Fibroblast of upper back skin (primary cell): Measurements from ENCODE around the gene C1orf174.

Source experiments
- DNase-seq: peaks from one replicate; pipeline ENCODE4 v3.0.0-alpha.2; 2013

C1orf174 gene

GRCh38 chr1:3893190-3893589 lies 6.9 kb downstream of the C1orf174 start:
- no peak for DNase-seq

DNA sequence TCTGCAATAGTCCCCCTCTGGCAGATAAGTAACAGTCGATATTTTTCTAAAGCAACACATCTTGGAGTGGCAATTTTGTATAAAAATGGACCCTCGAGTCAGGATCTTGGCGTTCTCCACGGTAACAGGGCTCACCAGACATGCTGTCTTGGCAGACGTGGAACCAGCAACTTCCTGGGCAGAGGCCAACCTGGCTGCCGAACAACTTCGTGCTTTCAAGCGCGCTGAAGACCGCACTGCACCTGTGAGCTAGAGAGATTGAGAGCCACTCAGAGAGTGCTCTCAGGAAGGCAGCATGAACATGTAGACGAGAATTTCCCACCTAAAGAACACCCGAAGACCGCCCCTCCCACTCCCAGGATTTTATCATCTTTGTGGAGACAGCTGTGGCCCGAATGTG lies 7.3 kb downstream of the C1orf174 start:
- DNase-seq: no peak

GRCh38 chr1:3891329-3891865 lies 8.7 kb downstream of the C1orf174 start:
- DNase-seq: no peak

GRCh38 chr1:3890389-3891328 lies 9.4 kb downstream of the C1orf174 start:
- no peak for DNase-seq

DNA sequence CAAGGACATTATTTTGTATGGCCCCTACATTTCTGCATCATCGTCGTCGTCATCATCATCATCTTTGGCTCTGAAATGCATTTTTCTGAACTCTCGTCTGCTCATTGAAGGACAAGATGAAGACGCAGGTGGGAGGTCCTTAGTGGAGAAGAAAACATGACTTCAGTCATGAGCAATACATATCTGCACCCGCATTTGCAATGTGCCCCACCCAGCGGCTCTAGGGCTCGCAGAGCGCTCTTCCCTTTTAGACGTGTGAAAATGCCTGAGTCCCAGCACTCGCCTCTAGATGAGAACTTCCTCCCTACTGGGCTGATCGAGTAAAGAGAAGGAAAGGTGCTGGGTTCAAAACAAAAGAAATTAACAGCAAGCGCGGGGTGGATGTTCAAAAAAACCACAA lies 10.1 kb downstream of the C1orf174 start:
- DNase-seq: no peak

DNA sequence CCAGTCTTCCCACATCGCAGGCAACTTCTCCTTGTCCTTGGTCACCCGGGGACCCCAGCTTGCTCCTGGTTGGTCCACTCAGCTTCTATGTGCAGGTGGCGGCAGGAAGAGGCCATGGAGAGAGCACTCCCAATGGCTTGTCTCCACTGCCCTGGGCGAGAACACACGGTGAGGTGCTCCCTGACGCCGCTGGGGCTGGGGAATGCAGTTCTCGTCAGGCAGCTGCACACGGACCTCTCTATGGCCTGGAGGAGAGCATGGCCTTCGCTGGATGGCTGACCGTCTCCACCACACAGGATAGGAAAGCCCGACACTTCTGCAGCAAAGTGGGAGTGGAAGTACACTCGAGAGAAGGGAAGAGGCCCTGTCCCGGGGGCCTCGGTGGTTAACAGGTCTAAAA lies 11.8 kb downstream of the C1orf174 start:
- DNase-seq: no peak

GRCh38 chr1:3886691-3887090 lies 13.4 kb downstream of the C1orf174 start:
- no peak for DNase-seq

DNA sequence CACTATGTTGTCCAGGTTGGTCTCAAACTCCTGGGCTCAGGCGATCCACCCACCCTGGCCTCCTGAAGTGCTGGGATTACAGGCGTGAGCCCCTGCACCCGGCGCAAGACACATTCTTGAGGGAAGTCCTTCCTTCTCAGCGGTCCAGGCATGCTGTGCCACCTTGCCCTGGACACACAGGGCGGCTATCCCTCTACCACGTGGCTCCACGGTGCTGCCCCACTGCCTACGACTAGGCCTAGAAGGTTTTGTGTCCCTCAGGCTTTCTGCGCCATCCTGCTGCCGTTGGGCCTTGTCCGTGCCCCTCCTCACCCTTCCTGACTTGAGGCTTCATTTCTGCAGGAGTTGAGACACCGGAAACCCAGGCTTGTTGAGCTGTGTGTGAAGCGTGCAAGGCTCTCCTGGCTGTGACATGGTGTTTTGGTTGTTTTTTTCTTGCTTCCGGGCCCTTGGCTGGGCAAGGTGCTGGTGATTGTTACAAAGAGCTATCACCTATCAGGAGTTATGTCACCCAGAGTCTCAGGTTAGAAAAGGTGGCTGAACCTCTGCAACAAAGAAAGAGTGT lies 13.9 kb downstream of the C1orf174 start:
- no peak for DNase-seq

DNA sequence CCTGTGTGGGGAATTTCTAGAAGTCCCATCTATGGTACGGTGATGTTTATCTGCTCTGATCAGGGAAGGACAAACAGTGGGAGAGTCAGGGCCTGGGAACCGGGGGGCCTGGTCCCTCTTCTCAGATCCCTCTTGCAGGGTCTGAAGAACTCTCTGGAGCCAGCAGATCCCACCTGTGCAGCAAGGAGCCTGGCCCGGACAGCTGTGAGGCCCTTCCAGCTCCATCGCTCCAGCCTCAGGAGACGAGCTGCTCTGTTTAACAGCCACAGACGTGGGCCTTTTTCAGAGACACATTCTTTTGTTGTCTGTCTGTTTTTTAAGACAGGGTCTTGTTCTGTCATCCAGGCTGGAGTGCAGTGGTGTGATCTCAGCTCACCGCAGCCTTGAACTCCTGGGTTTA lies 14.5 kb downstream of the C1orf174 start:
- DNase-seq: no peak

DNA sequence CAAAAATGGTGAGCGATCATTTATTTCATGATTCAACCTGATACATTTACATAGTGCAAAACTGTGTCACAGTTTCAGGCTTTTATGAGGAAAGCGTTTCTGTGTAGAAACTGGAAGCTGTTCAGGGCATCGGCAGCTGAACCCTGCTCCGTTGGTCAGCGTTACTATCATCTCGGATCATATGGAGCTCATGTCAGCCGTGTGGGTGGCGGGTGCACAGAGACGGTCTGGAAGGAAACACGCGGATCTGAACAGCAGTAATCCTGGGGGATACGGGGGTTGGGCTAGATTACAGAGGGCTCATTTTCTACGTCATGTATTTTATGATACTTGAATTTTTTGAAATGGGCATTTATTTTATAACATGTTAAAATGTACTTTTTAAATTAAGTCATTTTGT lies 15.1 kb downstream of the C1orf174 start:
- DNase-seq: no peak

GRCh38 chr1:3883194-3883925 lies 16.7 kb downstream of the C1orf174 start:
- no peak for DNase-seq

DNA sequence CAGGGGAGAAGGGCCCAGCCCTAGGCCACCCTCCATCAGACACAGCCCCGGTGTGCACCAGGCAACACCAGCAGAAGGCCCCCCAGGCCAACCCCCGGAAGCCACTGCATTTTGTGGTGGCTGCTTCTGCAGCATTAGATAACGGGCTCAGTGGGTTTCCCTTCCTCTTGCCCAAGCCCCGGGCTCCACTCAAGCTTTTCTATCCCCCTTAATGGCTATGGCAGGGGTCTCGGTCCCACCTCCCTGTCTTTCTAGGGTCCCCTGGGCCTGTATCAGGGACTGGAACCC lies 18.9 kb downstream of the C1orf174 start:
- no peak for DNase-seq

- no peak for DNase-seq
These were observed 19.5 kb downstream of the C1orf174 start for GRCh38 chr1:3880429-3881192.

DNA sequence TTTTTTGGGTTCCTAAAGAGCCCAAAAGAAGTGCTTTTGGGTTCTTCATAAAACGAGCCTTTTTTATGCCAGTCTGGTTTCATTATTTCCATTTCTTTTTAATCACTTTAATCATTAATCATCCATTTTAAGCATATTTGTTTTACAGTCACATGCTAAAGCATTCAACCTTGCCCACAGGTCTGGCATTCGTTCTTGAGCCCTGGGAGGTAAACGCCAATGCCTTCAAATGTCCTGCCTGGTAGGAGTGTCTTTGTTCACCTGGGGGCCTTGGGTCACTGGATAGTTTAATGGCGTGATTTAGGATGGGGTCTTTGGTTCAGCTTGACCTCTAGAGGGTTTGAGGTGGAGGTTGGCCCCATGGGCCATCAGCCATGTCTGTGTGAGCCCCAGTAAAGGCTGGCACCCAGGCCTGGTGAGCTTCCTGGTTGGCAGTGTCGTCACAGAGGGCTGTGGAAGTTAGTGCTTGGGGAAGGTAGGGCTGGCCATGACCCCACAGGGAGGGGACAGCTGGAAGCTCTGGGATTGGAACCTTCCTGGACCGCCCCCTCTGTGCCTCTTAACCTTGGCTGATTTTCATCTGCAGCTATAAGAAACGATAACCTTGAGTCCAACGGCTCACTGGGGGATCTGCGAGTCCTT lies 20.2 kb downstream of the C1orf174 start:
- no peak for DNase-seq

- DNase-seq: no peak
These were observed 21.0 kb downstream of the C1orf174 start for GRCh38 chr1:3879099-3879498.

DNA sequence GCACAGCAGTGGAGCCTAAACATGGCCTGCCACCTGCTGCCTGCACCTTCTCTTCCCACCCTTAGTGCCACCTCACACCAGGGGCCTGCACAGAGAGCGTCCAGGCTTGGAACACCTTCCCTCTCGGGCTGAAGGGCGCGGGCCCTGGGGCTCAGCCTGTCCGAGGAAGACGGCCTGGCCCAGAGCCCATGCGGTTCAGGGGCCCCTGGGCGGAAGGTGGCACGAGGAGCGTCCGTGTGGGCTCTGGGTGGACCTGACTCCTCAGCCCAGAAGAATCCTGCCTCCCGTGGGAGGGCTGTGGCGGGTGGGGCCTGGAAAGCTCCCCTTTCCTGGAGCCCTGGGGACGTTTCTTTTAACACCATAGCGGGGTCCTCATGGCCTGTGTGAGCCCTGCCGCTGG lies 23.4 kb downstream of the C1orf174 start:
- no peak for DNase-seq

GRCh38 chr1:3874736-3875135 lies 25.3 kb downstream of the C1orf174 start:
- no peak for DNase-seq

DNA sequence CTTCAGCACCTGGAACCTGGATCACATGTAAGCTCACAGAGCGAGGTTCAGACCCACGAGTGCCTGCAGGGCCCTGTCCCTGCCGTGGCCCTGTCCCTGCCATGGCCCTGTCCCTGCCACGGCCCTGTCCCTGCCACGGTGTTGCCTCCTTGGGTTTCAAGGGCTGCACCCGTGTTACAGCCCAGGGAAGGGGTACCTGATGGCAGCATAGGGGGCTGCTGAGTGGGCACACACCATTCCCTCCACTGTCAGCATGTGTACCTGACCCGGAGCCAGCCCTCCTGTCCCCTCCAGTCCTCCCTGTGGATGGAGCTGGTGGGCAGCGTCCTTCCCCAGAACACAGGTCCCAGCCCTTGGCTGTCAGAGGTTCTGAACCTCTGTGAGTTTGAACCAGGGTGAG lies 27.5 kb downstream of the C1orf174 start:
- no peak for DNase-seq

DNA sequence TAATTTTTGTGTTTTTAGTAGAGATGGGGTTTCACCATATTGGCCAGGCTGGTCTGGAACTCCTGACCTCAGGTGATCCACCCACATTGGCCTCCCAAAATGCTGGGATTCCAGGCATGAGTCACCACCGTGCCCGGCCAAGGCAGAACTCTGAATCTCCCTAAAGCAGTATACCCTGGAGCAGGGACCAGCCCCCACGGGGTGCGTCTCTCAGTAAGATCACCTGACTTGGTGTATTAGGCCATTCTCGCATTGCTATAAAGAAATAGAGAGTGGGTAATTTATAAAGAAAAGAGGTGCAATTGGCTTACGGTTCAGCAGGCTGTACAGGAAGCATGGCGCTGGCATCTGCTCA lies 28.6 kb downstream of the C1orf174 start:
- no peak for DNase-seq

DNA sequence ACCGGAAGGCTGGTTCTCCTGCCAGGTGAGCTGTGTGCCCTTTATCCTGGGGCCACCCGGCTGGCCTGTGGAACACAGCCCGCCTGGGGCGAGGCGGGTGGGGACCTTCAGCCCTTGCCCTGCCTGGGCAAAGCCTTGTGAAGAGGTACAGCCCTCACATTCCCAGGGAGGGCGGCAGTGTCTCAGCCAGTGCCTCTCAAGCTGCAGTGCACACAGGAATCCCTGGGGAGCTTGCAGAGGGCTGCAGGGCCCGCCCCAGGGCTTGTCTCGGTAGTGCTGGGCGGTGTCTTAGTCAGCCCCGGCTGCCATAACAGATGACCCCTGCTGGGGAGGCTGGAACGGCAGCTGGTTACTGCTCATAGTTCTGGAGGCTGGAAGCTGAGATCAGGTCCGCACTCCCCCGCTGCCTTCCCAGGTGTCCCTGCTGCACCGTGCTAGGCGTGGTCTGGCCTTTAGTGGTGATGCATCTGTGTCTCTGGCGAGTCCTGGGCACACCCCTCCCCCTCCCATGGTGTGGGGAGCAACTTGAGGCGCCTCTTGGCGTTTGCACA lies 30.2 kb downstream of the C1orf174 start:
- peak; percentile 16 for DNase-seq

- DNase-seq: no peak
These were observed 31.5 kb downstream of the C1orf174 start for GRCh38 chr1:3868464-3869006.

DNA sequence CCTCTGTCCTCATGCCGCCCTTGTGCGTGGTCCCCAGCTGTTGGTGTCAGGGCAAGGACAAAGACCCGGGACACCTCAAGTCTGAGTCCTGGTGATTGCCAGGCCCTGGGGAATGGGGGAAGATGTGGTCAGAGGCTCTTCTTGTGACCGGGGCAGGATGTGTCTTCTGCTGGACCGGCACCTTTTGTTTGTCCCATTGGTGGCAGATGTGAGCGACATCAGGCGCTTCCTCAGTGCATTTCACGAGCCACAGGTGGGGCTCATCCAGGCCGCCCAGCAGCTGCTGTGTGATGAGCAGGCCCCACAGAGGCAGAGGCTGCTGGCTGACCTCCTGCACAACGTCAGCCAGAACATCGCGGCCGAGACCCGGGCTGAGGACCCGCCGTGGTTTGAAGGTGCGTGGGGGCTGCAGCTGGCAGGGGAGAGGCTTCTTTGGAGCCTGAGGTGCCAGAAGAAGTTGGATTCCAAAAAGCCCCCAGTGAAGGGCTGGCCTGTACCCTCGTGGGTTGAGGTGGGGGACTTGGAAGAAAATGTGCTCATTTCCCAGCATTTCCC lies 34.4 kb downstream of the C1orf174 start:
- DNase-seq: no peak
